GM18526 (cell line): ENCODE measurements around the gene XRCC5.

Source experiments
- POLR2A ChIP-seq: IDR thresholded peaks from 3 replicates; pipeline ENCODE4 v1.6.1; 2011; ENCODE audit not compliant: insufficient read length; ENCODE audit errors: extremely low read depth

XRCC5 gene

GRCh38 chr2:216242365-216242764 lies 133.2 kb downstream of the XRCC5 start:
- TF ChIP-seq POLR2A = no peak

GRCh38 chr2:216243026-216243425 lies 133.9 kb downstream of the XRCC5 start:
- TF ChIP-seq POLR2A = no peak

DNA sequence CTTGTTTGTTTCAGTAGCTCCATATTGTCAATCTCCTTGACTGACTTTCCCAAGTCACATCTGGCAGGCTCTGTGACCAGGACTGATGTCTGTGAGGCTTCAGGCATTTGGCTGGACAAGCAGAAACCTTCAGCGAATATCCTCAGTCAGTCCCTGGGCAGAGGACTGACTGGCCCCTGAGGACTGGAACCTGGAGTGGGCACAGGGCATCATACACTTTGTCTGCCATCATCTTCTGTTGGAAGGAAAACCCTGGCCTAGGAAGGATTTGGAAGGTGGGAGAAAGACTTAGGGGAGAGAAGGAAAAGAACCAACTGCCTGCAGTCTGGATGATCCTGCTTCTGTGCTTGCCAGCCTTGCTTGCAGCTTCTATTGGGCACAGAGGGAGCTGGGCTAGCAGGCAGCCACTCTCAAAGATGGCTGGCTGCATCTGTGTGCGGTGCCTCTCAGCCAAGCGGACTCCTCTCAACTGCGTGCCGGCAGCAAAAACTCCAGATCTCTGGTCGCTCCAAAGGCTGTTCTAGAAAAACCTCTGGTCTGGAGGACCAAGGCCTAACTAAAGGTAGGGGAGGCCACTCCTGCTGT lies 136.3 kb downstream of the XRCC5 start:
- no peak for TF ChIP-seq POLR2A

DNA sequence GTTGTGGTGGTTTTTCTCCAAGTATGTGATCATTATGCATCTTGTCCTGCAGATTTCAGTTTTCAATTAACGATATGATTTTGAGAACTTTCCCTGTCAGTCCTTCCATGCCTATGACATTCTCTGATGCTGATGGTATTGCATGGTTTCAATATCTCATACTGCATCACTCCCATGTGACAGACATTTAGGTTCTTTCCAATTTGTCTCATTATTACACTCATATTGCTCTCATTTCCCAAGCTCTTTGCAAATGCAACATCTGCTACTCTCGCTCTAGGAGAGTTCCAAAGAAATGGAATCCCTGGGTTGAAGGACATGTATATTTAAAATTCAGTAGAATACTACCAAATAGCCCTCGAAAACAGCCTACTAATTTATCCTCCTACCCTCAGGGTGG lies 137.6 kb downstream of the XRCC5 start:
- TF ChIP-seq POLR2A = no peak
